T-cell (primary cell): ENCODE results near the gene MZT2B. TPM values are rescaled to one million over a fixed set of nuclear protein-coding genes. Genes with fewer than 3 reads are reported as not detected.
"Not testable (repeated sequence)": the region's sequence is repeated elsewhere in the genome, so short reads cannot be mapped to it uniquely, and the experiment has no call there.

Source experiments
- ATAC-seq, 4 experiments: fragments of 200-7000 bp in 3 of 4; fragments of 150-1000 bp in 1 of 4; cut with Tn5 transposase; replicated peaks in 1 of 4; 1 replicate in 3 of 4; 2 replicates in 1 of 4; pipeline ENCODE4 v1.10.0; 2021; ENCODE audit warnings: moderate library complexity in 3 of 4, mild to moderate bottlenecking in 2 of 4, moderate number of reproducible peaks in 1 of 4
- CTCF ChIA-PET, 2 donors: fragments of 300-600 bp; sonication (Branson Sonifier 250); formaldehyde crosslinking; loops; one replicate each; lab custom pipeline; 2022; ENCODE audit warnings: antibody characterized with exemption in 2 of 2; lab: Charles Lee
- POLR2A ChIA-PET, 2 donors: fragments of 300-600 bp; sonication (Branson Sonifier 250); formaldehyde crosslinking; loops; one replicate each; lab custom pipeline; 2022; ENCODE audit warnings: antibody characterized with exemption in 2 of 2; lab: Charles Lee
- DNase-seq, 35 experiments: peaks; one replicate each; pipeline versions ENCODE4 v3.0.0 to v3.0.0-alpha.2; 2013 to 2023
- H3K27ac ChIP-seq: one replicate; pipeline ENCODE4 v1.5.1; 2013; ENCODE audit warnings: low read length
- H3K27me3 ChIP-seq, 2 experiments: replicated peaks in 1 of 2; 1 replicate in 1 of 2; 2 replicates in 1 of 2; pipeline versions ENCODE4 v1.6.1 to v1.7.0; 2013; ENCODE audit warnings: low read length in 1 of 2, mixed read lengths in 1 of 2; ENCODE audit not compliant: control insufficient read depth in 2 of 2, insufficient read depth in 2 of 2; ENCODE audit errors: extremely low read depth in 1 of 2
- H3K36me3 ChIP-seq, 2 donors: 1 replicate in 1 of 2; 2 replicates in 1 of 2; pipeline versions ENCODE4 v1.6.1 to v1.7.0; 2013; ENCODE audit warnings: low read length in 1 of 2; ENCODE audit not compliant: control insufficient read depth in 2 of 2, insufficient read depth in 1 of 2; ENCODE audit errors: extremely low read depth in 1 of 2
- H3K4me1 ChIP-seq, 2 experiments: 1 replicate in 1 of 2; 2 replicates in 1 of 2; pipeline versions ENCODE4 v1.6.1 to v1.7.0; 2013; ENCODE audit warnings: low read length in 2 of 2, mixed read lengths in 1 of 2; ENCODE audit not compliant: insufficient read depth in 2 of 2, control insufficient read depth in 1 of 2; ENCODE audit errors: extremely low read depth in 1 of 2
- H3K4me3 ChIP-seq, 2 donors: 1 replicate in 1 of 2; 2 replicates in 1 of 2; pipeline versions ENCODE4 v1.5.1 to v1.7.0; 2013; ENCODE audit warnings: mild to moderate bottlenecking in 2 of 2, low read length in 1 of 2, moderate library complexity in 1 of 2; ENCODE audit not compliant: control insufficient read depth in 1 of 2; ENCODE audit errors: extremely low read depth in 1 of 2
- H3K9me3 ChIP-seq: 2 replicates; pipeline ENCODE4 v1.7.0; 2013
- H3K27ac Mint-ChIP-seq, 2 donors: one replicate each; pipeline ENCODE4 v1.8.0; 2020 to 2021; ENCODE audit warnings: mild to moderate bottlenecking in 2 of 2, mixed read lengths in 2 of 2
- H3K27me3 Mint-ChIP-seq, 2 donors: one replicate each; pipeline ENCODE4 v1.8.0; 2021 to 2022; ENCODE audit warnings: mixed read lengths in 2 of 2
- H3K36me3 Mint-ChIP-seq: one replicate; pipeline ENCODE4 v1.8.0; 2021; ENCODE audit warnings: mixed read lengths
- H3K4me1 Mint-ChIP-seq, 3 donors: one replicate each; pipeline ENCODE4 v1.8.0; 2020 to 2022; ENCODE audit warnings: mixed read lengths in 3 of 3, mild to moderate bottlenecking in 1 of 3
- H3K4me3 Mint-ChIP-seq, 3 donors: one replicate each; pipeline ENCODE4 v1.8.0; 2020 to 2022; ENCODE audit warnings: mild to moderate bottlenecking in 3 of 3, mixed read lengths in 3 of 3, moderate library complexity in 3 of 3
- H3K9me3 Mint-ChIP-seq, 3 donors: one replicate each; pipeline ENCODE4 v1.8.0; 2020 to 2022; ENCODE audit warnings: mixed read lengths in 3 of 3
- WGBS: methylation state at CpG from one replicate; pipeline ENCODE4 v1.1.5; 2013; ENCODE audit warnings: missing lambda C conversion rate; ENCODE audit not compliant: insufficient coverage; 5-methylcytosine and 5-hydroxymethylcytosine counted together
- total RNA-seq, 35 experiments: library from RNA in 6 of 35; stranded (reverse) in 6 of 35; fragments of 120-200 nt in 1 of 35; gene quantifications; one replicate each; pipeline versions ENCODE4 v1.2.1 to v1.2.4 and lab custom pipeline; 2013 to 2026

Gene MZT2B
- total RNA-seq, 5 donors from 2014 or later (not counting 1 experiment from before 2014, with no cell fraction given), result 195 to 294 (median 281) TPM

DNA sequence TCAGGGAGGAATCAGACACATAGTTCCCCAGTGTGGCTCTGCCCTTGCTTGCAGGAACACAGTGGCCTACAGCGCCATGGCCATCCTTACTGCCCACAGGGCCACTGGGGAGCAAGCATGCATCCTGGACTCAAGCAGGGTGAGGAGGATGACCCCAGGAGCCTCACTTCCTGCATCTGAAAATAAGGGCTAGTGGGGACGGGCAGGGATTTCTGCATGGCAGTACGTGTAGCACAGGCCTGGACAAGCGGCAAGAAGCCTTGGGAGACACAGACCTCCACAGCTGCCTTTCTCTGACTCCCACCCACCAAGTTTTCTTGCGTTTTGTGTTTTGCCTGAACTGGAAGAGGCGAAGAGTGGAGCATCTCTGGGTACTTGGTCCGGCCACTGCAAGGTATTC, 19.6 kb upstream of the MZT2B start:
- peaks cover 4 to 38% of the 10 kb centered on the region in 2 donors for H3K36me3 ChIP-seq

DNA sequence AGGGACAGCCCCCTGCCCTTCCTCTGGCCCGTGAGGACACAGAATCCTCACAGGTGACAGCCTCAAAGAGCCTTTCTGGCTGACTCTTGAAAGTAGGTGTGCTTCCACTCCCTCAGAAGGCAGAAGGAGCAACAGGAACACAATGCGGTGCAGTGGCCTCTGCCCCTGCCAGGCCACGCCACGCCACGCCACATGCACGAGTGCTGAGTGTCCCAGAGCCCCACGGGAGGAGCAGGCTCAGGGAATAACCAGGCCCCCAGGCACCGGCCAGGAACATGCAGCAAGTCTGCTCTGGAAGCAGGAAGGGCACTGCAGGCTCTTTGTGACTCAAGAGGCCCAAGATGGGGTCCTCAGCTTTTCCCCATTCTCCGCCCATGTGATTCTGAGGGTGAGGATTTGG, 19.1 kb upstream of the MZT2B start:
- ChIA-PET CTCF (no interaction called here), POLR2A (no interaction called here)
- Histone ChIP-seq H3K9me3 (no peaks in the 10 kb centered on the region), H3K27ac (no peak overlapping the region), H3K27me3 (no peaks in the 10 kb centered on the region), H3K4me3 (no peak overlapping the region), H3K4me1 (peaks cover 0 to 6% of the 10 kb centered on the region in 2 experiments), H3K36me3 (peaks cover 7 to 43% of the 10 kb centered on the region in 2 donors)
- WGBS, result 95% methylated on average over 8 of the region's 9 CpGs
- H3K36me3 Mint-ChIP-seq, result peaks cover 32% of the 10 kb centered on the region
- ATAC-seq (no peak), DNase-seq (no peak)
- no peaks in the 10 kb centered on the region for H3K9me3 Mint-ChIP-seq
- H3K27ac Mint-ChIP-seq, result no peak overlapping the region
- no peak overlapping the region for H3K4me3 Mint-ChIP-seq
- H3K27me3 Mint-ChIP-seq, result no peaks in the 10 kb centered on the region
- H3K4me1 Mint-ChIP-seq, result peaks cover 0 to 8% (median 2%) of the 10 kb centered on the region in 3 donors

More for the DNA sequence above, 19.6 kb upstream of the MZT2B start:
- H3K4me3 Mint-ChIP-seq, H3K4me3 ChIP-seq, H3K4me1 ChIP-seq, H3K27ac Mint-ChIP-seq, H3K9me3 ChIP-seq, H3K27ac ChIP-seq, H3K27me3 Mint-ChIP-seq, H3K9me3 Mint-ChIP-seq, POLR2A ChIA-PET, DNase-seq, CTCF ChIA-PET, ATAC-seq, H3K27me3 ChIP-seq: not testable (repeated sequence)
- Mint-ChIP-seq H3K4me1 (peaks cover 0 to 10% (median 2%) of the 10 kb centered on the region in 3 donors), H3K36me3 (peaks cover 27% of the 10 kb centered on the region)
- 100% methylated on average over 3 of the region's 7 CpGs for WGBS

DNA sequence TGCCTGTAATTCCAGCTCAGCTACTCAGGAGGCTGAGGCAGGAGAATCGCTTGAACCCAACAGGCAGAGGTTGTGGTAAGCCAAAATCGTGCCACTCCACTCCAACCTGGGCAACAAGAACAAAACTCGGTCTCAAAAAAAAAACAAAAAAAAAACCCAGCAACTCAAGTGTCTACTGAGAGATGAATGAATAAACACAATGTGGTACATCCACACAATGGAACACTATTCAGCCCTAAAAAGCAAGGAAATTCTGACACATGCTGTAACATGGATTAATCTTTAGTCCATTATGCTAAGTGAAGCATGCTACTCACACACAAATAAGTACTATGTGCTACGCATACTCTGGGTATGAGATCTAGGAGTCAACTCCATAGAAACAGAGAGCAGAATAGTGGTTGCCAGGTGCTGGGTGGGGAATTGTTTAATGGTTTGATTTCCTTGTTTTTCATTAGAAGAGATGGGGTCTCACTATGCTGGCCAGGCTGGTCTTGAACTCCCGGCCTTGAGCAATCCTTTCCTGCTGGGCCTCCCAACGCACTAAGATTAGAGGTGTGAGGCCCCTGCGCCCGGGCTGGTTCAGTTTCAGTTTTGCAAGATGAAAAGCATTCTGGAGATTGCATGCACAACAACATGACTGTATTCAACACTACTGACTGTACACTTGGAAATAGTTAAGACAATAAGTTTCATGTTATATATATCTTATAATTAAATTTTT, 16.6 kb upstream of the MZT2B start:
- CTCF ChIA-PET, result no interaction called here
- H3K36me3 Mint-ChIP-seq, result peaks cover 34% of the 10 kb centered on the region
- peaks cover 4 to 51% of the 10 kb centered on the region in 2 donors for H3K36me3 ChIP-seq

DNA sequence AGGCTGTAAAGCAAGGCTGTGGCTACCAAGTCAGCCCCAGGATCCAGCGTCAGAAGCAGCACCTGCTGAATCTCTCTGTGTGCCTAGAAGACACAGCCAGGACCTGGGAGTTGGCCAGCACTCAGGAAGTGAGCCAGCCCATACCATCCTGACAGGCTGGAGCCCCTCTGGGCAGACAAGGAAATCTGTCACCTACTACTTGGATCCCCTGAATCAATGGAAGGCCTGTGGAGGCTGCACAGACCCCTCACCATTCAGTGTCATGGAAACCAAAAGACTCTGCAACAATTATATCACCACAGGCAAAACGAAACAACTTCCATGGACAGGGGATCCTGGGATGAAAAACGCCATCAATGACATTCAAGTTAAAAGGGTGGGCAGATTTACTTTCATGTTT, 15.5 kb upstream of the MZT2B start:
- CTCF ChIA-PET, H3K9me3 Mint-ChIP-seq, H3K27ac Mint-ChIP-seq, H3K9me3 ChIP-seq, H3K4me1 Mint-ChIP-seq, H3K27me3 ChIP-seq, H3K27me3 Mint-ChIP-seq, POLR2A ChIA-PET, H3K4me3 ChIP-seq, ATAC-seq, H3K4me3 Mint-ChIP-seq, H3K4me1 ChIP-seq, H3K27ac ChIP-seq, DNase-seq: not testable (repeated sequence)
- peaks cover 4 to 58% of the 10 kb centered on the region in 2 donors for H3K36me3 ChIP-seq
- WGBS, result 100% methylated on average over 1 of the region's 3 CpGs
- peaks cover 37% of the 10 kb centered on the region for H3K36me3 Mint-ChIP-seq

More for the DNA sequence above, 16.6 kb upstream of the MZT2B start:
- no peak for DNase-seq
- Mint-ChIP-seq H3K9me3 (no peaks in the 10 kb centered on the region), H3K27me3 (no peaks in the 10 kb centered on the region), H3K4me1 (no peaks in the 10 kb centered on the region), H3K27ac (no peak overlapping the region), H3K4me3 (no peak overlapping the region)
- no peaks in the 10 kb centered on the region for H3K4me1 ChIP-seq
- ATAC-seq, result no peak
- no peaks in the 10 kb centered on the region for H3K9me3 ChIP-seq
- no peak overlapping the region for H3K27ac ChIP-seq
- WGBS, result 92% methylated on average over 2 of the region's 8 CpGs
- no peak overlapping the region for H3K4me3 ChIP-seq
- POLR2A ChIA-PET, result no interaction called here
- no peaks in the 10 kb centered on the region for H3K27me3 ChIP-seq

DNA sequence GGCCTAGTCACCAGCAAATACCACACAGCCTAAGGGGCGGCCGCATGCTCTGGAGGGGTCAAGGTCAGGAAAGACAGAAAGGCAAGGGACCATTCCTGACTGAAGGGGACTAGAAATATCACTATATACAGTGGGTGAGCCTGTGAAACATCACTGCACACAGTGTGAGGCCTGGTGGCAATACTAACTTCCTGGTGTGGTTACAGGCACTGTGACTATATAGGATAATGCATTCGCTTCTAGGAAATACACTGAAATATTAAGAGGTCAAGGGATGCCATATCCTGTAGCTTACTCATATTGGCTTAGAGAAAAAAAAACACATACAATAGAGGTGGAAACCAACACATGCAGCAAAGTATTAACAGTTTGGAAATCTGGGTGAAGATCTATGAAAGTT, 12.9 kb upstream of the MZT2B start:
- no CpG with 5 or more reads among the region's 3 CpGs for WGBS
- H3K9me3 ChIP-seq, H3K27me3 Mint-ChIP-seq, H3K27ac ChIP-seq, H3K9me3 Mint-ChIP-seq, DNase-seq, H3K27ac Mint-ChIP-seq, H3K4me1 Mint-ChIP-seq, H3K4me3 Mint-ChIP-seq, H3K4me3 ChIP-seq, H3K4me1 ChIP-seq, H3K27me3 ChIP-seq: not testable (repeated sequence)
- H3K36me3 Mint-ChIP-seq, result peaks cover 46% of the 10 kb centered on the region
- ATAC-seq, result peak in 1 of 4 experiments; percentile 56
- peaks cover 15 to 59% of the 10 kb centered on the region in 2 donors for H3K36me3 ChIP-seq
- CTCF ChIA-PET, result interaction anchor here in 1 of 2 donors (0.6 kb wide), 1 partner anchor 166 kb away, joined by 3 read pairs; no protein-coding TSS in a partner anchor
- POLR2A ChIA-PET, result interaction anchor here in 1 of 2 donors (0.7 kb wide), 1 partner anchor 762 kb away, joined by 4 read pairs; no protein-coding TSS in a partner anchor

DNA sequence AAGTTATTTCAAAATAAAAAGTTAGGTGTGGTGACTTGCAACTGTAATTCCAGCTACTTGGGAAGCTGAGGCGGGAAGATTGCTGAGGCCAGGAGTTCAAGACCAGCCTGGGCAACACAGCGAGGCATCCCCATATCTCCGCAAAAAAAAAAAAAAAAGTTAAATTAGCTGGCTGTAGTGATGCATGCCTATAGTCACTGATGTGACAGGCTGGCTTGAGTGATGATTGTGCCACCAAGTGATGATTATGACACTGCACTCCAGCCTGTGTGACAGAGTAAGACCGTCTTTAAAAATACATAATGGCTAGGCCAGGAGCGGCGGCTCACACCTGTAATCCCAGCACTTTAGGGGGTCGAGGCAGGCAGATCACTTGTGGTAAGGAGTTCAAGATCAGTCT, 12.2 kb upstream of the MZT2B start:
- peaks cover 40% of the 10 kb centered on the region for H3K36me3 Mint-ChIP-seq
- ATAC-seq, result no peak

More for the DNA sequence above, 12.2 kb upstream of the MZT2B start:
- no peaks in the 10 kb centered on the region for H3K4me1 Mint-ChIP-seq
- no peak overlapping the region for H3K4me3 Mint-ChIP-seq
- Histone ChIP-seq H3K4me3 (no peak overlapping the region), H3K27me3 (no peaks in the 10 kb centered on the region), H3K9me3 (no peaks in the 10 kb centered on the region), H3K27ac (no peak overlapping the region), H3K4me1 (no peaks in the 10 kb centered on the region), H3K36me3 (peaks cover 15 to 60% of the 10 kb centered on the region in 2 donors)
- H3K9me3 Mint-ChIP-seq, result no peaks in the 10 kb centered on the region
- no peaks in the 10 kb centered on the region for H3K27me3 Mint-ChIP-seq
- no peak for DNase-seq
- ChIA-PET CTCF (interaction anchor here in 1 of 2 donors (0.6 kb wide), 1 partner anchor 165 kb away, joined by 3 read pairs; no protein-coding TSS in a partner anchor), POLR2A (interaction anchor here in 1 of 2 donors (0.7 kb wide), 1 partner anchor 761 kb away, joined by 4 read pairs; no protein-coding TSS in a partner anchor)
- no peak overlapping the region for H3K27ac Mint-ChIP-seq
- 100% methylated on average over 1 of the region's 7 CpGs for WGBS
